ENCODE data around the gene MACF1.

GRCh38 chr1:39204441-39205081 lies at the start of gene MACF1:
- TF ChIP-seq SP1 (IDR thresholded peaks at IDR 0.05) (no peak), HDGF (IDR thresholded peaks at IDR 0.05; ENCODE audit: borderline replicate concordance) (no peak), SUZ12 (IDR thresholded peaks at IDR 0.05) (no peak), ELF4 (IDR thresholded peaks at IDR 0.05) (no peak), ARNT (IDR thresholded peaks at IDR 0.05) (no peak), L3MBTL2 (conservative IDR thresholded peaks at IDR 0.05) (no peak), FOXA1 (IDR thresholded peaks at IDR 0.05) (no peak), FOXK2 (IDR thresholded peaks at IDR 0.05) (no peak), FOXM1 (IDR thresholded peaks at IDR 0.05; ENCODE audit: borderline replicate concordance) (no peak), NFRKB (IDR thresholded peaks at IDR 0.05) (no peak), BHLHE40 (IDR thresholded peaks at IDR 0.05; ENCODE audit: borderline replicate concordance) (no peak)
- TF ChIP-seq, protein P1, sequence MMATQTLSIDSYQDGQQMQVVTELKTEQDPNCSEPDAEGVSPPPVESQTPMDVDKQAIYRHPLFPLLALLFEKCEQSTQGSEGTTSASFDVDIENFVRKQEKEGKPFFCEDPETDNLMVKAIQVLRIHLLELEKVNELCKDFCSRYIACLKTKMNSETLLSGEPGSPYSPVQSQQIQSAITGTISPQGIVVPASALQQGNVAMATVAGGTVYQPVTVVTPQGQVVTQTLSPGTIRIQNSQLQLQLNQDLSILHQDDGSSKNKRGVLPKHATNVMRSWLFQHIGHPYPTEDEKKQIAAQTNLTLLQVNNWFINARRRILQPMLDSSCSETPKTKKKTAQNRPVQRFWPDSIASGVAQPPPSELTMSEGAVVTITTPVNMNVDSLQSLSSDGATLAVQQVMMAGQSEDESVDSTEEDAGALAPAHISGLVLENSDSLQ (IDR thresholded peaks at IDR 0.05) = no peak

All from HEK293T (cell line).